Measurements from ENCODE around the gene CXCL10.
A peak's percentile ranks its signal among the peaks of the same experiment; 100 is the strongest.
"Not testable (repeated sequence)": the region's sequence is repeated elsewhere in the genome, so short reads cannot be mapped to it uniquely, and the experiment has no call there.

The CXCL10 gene

DNA sequence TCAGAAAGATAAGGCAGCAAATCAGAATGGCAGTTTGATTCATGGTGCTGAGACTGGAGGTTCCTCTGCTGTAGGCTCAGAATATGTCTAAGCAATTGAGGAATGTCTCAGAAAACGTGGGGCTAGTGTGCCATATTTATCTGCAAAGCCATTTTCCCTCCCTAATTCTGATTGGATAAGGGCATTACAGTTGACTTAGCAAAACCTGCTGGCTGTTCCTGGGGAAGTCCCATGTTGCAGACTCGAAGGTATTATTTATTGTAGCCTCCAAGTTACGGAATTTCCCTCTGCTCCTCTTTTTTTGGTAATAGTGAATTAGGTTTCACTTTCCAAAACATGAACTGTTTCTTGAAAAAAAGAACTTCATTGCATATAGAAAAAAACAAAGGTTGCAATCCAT is at the start of gene CXCL10:
Gene CXCL10, minus strand, starts transcription at position 109 of the 400 bp plus-strand sequence. Its CDS starts 66 bp downstream, at position 43.
- no peak for DNase-seq (ENCODE audit: low read depth in 2 of 2)

DNA sequence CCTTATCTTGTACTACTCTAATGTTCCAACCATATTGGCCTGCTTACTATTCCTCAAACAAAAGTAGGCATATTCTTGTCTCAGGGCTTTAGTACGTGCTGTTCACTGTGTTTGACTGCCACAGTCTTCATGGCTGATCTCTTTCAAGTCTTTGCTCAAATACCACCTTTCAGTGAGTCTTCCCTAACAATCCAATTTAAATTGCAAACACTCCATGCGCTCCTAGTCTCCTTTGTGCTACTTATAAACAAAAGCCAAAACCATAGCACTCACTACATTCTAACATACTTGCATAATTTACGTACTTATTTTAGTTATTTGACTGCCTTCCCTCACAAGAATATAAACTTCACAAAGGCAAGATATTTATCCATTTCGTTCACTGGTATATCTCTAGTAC is 49.5 kb upstream of the CXCL10 start:
- DNase-seq (ENCODE audit: low read depth in 2 of 2): no peak

DNA sequence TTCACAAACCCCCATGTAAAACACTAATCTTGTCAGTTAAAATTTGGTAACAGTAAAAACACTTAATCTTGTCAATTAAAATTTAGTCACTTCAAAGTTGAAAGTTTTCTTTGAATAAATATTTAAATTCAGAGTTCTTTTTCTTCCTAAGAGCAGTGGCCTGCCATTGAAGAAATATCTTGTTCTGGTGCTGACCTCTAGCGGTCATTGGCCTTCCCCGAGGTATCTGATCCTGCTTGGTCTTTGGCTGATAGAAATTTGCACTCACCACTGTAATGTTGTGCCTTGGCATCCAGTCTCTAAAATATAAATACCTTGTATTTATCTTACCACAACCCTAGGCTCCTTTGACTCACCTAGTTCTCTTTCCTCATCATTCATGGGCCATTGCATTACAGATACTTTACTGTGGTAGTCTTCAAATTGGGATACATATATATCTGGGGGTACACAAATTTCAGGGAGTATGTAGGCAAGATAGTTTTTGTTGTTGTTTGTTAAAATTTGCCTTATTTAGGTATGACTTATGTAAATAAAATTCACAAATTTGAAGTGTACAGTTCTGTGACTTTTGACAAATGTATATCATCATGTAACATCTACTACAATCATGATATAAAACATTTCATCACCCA is 44.5 kb upstream of the CXCL10 start:
- peak; percentile 40 to 63 for DNase-seq (ENCODE audit: low read depth in 2 of 2)

DNA sequence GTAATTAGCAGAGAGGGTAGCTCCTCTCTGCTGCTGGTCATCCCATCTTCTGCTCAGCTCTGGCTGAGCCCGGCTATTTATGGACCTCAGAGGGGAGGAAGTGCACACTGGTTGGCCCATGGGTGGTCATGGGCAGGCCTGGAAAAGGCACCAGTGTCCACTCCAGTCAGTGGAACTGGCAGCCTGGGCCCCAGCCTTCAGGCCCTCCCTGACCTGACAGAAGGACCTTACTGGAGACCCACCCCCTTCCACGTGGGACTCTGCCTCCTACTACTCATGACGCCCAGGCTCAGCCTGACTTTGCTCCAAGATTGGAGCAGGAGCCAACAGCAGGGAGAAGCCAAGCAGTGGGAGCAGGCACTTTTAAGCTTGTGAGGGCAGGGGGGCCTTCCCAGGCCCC is 43.2 kb upstream of the CXCL10 start:
- DNase-seq (ENCODE audit: low read depth in 2 of 2): no peak

DNA sequence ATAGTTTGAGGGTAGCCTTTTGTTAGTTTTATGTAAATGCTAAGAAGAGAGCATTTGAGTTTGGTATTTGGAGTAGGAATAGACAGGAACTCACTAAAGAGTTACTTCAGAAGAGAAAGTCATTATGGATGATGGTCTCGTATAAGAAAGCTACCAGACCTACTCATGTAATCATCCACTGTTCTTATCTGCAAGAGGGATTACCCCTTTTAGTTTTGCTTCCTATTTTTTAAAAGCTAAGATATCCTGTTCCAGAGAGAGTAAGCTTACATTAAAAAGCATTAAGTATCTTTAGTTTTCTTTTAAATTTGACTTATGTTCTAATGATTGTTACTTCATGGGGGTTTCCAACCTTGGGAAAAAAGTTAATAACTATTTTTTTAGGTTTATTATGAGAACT is 38.7 kb upstream of the CXCL10 start:
- no peak for DNase-seq (ENCODE audit: low read depth in 2 of 2)

DNA sequence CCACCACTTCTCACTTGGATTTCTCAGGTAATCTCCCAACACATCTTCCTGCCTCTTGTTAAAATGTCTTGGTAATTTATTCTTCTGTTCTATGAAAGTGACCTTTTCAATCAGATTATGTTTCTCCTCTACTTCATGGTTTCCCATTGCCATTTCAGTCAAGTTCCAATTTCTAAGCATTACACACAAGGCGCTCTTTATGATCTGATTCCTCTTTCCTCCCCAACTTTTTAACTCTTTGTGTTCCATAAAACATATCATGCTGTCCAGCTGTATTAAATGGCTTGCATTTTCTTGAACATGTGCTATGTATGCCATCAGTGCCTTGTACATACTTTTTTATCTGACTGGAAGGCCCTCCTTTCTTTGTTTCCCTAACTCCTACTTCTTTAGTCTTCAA is 38.1 kb upstream of the CXCL10 start:
- DNase-seq (ENCODE audit: low read depth in 2 of 2): no peak

DNA sequence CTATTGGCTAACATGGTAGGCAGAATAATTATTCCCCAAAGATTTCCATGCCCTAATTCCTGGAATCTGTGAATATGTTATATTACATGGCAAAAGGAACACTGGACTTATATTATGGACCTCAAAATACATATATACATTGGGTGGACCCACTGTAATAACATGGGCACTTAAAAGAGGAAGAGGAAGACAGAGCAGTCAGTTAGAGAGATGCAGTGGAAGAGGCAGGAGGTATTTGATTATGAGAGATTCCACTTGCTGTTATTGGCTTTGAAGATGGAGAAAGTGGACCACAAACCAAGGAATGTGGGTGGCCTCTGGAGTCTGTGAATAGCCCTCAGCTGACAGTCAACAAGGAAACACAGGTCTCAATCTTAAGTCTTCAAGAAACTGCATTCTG is 37.2 kb upstream of the CXCL10 start:
- DNase-seq (ENCODE audit: low read depth in 2 of 2): no peak

DNA sequence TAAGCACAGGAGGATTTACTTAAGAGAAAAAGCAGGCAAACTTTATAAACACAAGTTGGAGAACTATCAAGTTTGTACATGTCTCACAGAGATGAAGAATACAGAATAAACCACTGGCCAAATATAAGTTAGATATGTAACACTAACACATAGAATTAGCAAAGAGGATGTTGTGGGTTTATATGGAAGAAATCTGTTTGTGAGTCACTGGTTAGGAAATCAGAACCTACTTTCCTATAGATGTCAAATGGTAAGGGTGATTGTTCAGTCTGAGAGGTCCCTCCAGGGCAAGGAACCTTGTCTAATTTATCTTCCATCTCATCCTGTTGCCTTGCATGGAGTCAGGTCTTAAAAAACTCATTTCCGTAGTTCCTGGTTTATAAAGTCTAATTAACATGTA is 36.5 kb upstream of the CXCL10 start:
- DNase-seq (ENCODE audit: low read depth in 2 of 2): no peak

DNA sequence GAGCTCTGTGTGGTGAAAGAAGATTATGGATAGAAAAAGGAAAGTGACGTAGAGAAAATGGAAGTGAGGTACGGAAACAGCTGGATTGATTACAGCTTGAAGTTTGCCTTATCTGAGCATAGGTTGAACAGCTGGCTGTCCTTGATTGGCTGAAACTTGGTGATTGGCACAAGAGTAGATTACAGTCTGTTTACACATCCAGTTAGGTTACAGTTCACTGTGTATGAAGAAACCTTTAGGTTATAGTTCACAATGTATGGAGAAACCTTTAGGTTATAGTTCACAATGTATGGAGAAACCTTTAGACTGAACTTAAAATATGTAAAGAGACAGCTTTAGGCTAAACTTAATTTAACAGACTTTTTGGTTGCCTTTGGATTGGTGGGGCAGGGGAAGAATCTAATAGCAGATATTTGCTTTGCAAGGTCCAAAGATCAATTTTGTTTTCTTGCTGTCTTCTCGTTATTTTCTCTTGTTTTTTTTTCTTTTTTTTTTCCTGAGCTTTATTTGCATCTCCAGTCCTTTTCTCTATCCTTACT is 35.7 kb upstream of the CXCL10 start:
- no peak for DNase-seq (ENCODE audit: low read depth in 2 of 2)

DNA sequence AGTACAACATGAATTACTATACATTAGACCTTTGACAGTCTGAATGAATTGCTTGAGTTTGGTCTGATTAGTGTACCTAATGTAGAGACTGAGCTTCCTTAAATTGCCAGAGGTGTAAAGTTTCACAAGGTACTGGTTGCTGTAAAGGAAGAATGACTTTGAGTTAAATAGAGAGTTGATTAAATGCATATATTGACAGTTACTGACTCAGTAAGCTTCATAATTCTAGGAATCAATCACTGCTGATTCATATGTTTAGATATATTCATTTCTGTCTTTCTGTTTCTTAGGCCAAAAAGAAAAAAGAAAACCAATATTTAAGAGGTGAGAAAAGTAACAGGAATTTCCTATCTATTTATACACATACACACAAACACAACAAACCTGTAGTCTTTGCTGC is 35.0 kb upstream of the CXCL10 start:
- DNase-seq (ENCODE audit: low read depth in 2 of 2): no peak

DNA sequence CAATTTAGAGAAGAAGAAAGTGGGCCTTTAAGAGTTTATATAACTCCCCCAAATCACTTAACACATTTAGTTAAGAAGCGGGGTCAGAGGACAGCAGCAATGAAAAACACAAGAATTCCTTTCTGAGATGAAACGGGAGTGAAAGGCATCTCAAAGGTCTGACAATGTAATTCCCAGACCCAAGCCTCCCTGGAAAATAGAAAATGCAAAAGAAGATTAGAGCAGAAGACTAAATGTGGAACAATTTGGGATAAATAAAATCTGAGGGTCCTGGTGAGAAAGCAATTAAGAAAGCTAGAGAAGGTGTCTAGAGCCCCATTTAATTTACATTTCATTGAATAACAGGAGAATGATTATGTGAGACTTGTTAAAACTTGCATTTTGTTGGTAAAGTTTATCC is 32.1 kb upstream of the CXCL10 start:
- DNase-seq (ENCODE audit: low read depth in 2 of 2): no peak

DNA sequence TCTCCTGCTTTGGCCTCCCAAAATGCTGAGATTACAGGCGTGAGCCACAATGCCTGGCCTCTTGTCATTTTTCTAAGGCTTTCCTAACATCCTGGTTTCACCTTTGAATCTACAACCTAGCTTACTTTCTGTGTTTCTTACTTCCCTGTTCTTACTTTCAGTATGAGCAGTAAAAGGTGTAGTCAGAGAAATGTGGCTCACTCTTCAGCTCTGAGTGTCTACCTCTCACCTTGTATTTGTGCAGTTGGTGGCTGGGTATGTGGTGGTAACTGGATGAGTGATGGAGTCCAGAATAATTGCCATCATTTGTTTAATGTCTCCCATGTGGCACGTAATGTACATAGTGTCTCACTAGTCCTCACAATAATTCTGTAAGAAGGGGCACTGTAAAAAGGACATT is 31.7 kb upstream of the CXCL10 start:
- DNase-seq (ENCODE audit: low read depth in 2 of 2): no peak

DNA sequence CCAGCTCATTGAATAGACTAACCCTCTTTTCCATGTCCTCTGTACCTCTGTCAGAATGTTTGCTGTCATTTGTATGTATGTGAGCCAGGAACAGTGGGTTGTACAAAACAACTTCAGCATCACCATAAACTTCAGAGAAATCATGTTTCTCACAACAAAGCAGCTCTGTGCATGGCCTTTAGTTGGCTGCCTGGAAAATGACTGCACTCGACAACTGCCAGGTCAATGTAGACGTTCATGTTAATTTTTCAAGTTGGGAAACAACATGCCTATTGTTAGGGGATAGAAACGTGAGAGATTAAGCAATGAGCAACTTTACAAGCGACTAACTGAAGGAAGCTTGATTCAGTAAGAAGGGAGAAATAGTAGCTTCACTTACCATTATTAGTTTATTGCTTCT is 30.4 kb upstream of the CXCL10 start:
- DNase-seq (ENCODE audit: low read depth in 2 of 2): no peak

DNA sequence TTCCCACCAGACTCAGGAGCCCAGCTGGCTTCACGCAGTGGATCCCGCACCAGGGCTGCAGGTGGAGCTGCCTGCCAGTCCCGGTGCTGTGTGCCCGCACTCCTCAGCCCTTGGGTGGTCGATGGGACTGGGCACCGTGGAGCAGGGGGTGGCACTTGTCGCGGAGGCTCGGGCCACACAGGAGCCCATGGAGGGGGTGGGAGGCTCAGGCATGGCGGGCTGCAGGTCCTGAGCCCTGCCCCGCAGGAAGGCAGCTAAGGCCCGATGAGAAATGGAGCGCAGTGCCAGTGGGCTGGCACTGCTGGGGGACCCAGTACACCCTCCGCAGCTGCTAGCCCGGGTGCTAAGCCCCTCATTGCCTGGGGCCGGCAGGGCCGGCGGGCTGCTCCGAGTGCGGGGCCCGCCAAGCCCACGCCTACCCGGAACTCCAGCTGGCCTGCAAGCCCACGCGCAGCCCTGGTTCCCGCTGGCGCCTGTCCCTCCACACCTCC is 27.3 kb upstream of the CXCL10 start:
- DNase-seq (ENCODE audit: low read depth in 2 of 2): not testable (repeated sequence)

DNA sequence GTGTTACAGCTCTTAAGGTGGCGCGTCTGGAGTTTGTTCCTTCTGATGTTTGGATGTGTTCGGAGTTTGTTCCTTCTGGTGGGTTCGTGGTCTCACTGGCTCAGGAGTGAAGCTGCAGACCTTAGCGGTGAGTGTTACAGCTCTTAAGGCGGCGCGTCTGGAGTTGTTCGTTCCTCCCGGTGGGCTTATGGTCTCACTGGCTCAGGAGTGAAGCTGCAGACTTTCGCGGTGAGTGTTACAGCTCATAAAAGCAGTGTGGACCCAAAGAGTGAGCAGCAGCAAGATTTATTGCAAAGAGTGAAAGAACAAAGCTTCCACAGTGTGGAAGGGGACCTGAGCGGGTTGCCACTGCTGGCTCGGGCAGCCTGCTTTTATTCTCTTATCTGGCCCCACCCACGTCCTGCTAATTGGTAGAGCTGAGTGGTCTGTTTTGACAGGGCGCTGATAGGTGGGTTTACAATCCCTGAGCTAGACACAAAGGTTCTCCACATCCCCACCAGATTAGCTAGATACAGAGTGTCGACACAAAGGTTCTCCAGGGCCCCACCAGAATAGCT is 26.6 kb upstream of the CXCL10 start:
- DNase-seq (ENCODE audit: low read depth in 2 of 2): not testable (repeated sequence)

DNA sequence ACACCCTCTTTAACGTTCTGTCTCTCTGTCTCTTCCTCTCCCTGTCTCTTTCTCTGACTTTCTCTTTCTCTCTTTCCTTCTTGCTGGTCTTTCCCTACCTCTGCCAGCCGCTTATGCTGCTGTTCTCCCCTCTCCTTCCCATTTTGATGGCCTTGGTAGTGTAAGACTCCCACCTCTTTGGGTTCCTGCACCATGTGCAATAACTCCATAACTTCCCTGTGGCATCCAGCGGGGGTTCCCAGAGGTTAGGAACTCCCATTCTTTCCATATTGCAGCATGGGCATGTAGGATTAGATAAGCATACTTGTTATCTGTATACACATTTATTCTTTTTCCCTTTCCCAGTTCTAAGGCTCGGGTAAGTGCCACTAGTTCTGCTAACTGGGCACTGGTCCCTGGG is 21.4 kb upstream of the CXCL10 start:
- not testable (repeated sequence) for DNase-seq (ENCODE audit: low read depth in 2 of 2)

DNA sequence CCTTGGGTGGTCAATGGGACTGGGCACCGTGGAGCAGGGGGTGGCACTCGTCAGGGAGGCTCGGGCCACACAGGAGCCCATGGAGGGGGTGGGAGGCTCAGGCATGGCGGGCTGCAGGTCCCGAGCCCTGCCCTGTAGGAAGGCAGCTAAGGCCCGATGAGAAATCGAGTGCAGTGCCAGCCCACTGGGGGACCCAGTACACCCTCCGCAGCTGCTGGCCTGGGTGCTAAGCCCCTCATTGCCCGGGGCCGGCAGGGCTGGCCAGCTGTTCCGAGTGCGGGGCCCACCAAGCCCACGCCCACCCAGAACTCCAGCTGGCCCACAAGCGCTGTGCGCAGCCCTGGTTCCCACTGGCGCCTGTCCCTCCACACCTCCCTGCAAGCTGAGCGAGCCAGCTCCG is 20.0 kb upstream of the CXCL10 start:
- not testable (repeated sequence) for DNase-seq (ENCODE audit: low read depth in 2 of 2)

DNA sequence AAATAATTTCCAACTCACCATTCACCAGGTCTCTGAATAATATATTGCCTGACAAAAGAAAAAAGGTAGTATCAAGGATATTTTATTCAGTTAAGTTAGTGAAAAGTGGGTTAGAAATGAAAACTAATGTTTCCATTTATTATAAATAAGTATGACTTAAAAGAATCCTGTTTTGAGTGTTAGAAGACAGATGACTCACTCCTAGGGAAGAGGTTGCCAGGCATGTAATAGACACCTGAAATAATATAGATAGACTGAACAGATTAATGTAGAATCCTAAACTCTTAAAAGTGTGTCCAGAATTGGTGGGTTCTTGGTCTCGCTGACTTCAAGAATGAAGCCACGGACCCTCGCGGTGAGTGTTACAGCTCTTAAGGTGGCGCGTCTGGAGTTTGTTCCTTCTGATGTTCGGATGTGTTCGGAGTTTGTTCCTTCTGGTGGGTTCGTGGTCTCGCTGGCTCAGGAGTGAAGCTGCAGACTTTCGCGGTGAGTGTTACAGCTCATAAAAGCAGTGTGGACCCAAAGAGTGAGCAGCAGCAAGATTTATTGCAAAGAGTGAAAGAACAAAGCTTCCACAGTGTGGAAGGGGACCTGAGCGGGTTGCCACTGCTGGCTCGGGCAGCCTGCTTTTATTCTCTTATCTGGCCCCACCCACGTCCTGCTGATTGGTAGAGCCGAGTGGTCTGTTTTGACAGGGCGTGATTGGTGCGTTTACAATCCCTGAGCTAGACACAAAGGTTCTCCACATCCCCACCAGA is 19.1 kb upstream of the CXCL10 start:
- not testable (repeated sequence) for DNase-seq (ENCODE audit: low read depth in 2 of 2)

DNA sequence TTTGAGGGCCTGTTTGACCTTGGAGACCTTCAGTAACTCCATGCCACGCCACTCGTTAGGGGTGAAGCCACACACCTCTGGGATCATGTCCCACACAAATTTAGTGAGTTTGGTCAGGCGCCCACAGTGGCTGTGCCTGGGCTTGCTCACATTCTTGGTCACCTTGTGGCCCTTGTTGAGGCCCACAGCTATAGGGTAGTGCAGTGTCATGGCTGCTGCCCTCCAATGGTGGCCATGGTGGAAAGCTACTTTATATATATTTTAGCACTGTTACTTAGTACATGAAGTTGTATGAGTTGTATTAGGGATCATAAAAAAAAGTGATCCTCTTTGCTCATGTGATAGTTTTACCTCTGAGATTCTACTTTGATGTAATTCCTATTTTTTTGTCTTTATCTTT is 13.6 kb upstream of the CXCL10 start:
- no peak for DNase-seq (ENCODE audit: low read depth in 2 of 2)

DNA sequence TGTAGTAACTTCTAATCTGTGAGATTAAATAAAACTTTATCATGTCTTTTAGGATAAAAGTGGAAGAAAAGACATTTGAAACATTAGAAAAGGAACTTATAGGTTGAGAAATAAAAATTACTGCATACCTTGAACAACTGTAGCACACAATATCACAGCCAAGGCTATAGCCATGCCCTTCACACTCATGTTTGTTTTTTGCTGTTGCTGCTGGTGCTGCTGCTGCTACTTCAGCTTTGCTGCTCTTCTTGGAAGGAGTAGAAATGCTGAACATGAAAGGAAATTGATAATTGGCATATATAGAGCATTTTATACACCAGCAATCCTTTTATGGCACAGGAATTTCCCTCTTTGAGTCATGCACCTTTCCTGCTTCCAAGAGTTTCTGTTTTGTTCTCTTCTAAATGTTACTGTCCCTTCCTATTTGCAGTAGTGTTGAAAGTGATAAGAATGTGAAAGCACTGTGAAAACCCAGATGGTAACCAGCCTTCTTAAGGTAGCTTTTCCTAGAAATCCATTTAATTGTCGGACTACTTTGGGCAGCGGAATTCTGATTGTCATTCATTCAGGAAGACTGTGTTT is 12.6 kb upstream of the CXCL10 start, which contains the start of gene CXCL11:
Gene CXCL11, minus strand, starts transcription at position 272 of the 582 bp plus-strand sequence. Its CDS starts 83 bp downstream, at position 189.
- DNase-seq (ENCODE audit: low read depth in 2 of 2): no peak

DNA sequence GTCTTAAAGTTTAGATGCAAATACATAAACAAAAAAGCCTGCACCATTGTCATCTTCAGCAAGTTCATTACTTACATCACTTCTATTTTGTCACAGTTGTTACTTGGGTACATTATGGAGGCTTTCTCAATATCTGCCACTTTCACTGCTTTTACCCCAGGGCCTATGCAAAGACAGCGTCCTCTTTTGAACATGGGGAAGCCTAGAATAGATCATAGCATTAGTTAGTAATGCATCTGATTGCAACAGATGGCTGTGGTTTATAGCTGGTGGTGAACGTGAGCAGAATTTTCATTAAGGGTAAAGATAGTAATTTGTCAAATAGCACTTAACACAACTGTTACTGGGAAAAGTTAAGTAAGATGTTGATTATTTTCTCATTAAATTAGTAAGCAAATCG is 11.8 kb upstream of the CXCL10 start:
- no peak for DNase-seq (ENCODE audit: low read depth in 2 of 2)

DNA sequence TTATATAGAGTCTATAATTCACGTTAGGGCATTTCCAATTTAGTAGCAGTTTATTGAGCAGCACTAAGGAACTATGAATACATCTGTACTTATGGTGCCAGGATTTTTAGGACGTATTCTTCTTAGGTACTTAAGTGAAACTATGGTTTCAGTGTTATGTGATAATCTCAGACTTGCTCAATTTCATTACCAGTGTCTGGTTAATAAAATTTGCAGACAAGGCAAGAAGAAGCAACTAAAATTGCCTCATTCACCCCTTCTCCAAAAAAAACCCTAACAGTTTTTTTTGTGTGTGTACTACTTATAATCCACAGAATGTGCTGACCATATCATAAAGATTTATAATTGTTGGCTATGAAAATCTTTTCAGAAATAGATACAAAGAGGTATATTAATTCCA is 6.0 kb upstream of the CXCL10 start:
- DNase-seq (ENCODE audit: low read depth in 2 of 2): no peak

Measured in stimulated activated CD4-positive, alpha-beta T cell treated with anti-CD3 and anti-CD28 coated beads, Interleukin-1b, Interleukin-23, amount 100 ng/mL, for 4 hours (primary cell).